GM12878 (cell line): ENCODE data around the gene RPS6KA2. TPM values are rescaled to one million over a fixed set of nuclear protein-coding genes. Genes with fewer than 3 reads are reported as not detected.
A peak's percentile ranks its signal among the peaks of the same experiment; 100 is the strongest.

Experiments used
- ATAC-seq: fragments of 200-7000 bp; cut with Tn5 transposase; 3 replicates; pipeline ENCODE4 v1.9.1; 2020; ENCODE audit warnings: mild to moderate bottlenecking, moderate library complexity
- BruUV-seq: library from RNA; stranded (reverse); fragments of 400-500 nt; replicated peaks from 2 replicates; lab custom pipeline; 2021; lab: Mats Ljungman, UMichigan
- CTCF ChIA-PET: fragments of 300-600 bp; sonication (Branson Sonifier 250); formaldehyde crosslinking; extraction: SDS; loops from one replicate; lab custom pipeline; 2021; ENCODE audit warnings: inconsistent platforms; lab: Yijun Ruan, JAX
- POLR2A ChIA-PET: fragments of 350-600 bp; formaldehyde crosslinking; extraction: SDS; loops from one replicate; lab custom pipeline; 2021; ENCODE audit warnings: inconsistent platforms; lab: Charles Lee
- RAD21 ChIA-PET: fragments of 300-600 bp; sonication (Branson Sonifier 250); formaldehyde crosslinking; loops from one replicate; lab custom pipeline; 2023; ENCODE audit warnings: antibody characterized with exemption; ENCODE audit not compliant: unreplicated experiment; lab: Charles Lee
- SMC1A ChIA-PET: fragments of 300-600 bp; sonication (Branson Sonifier 250); formaldehyde crosslinking; loops from one replicate; lab custom pipeline; 2023; ENCODE audit not compliant: unreplicated experiment, uncharacterized antibody; lab: Charles Lee
- DNase-seq: peaks from one replicate; pipeline ENCODE4 v3.0.0-alpha.2; 2011; ENCODE audit warnings: low read depth, low spot score
- FAIRE-seq: peaks from 3 replicates; lab custom pipeline; 2011; peaks lifted over from hg19 to GRCh38; lab: Jason Lieb, UNC
- H2AFZ ChIP-seq: 2 replicates; pipeline ENCODE4 v1.6.0; 2011; ENCODE audit warnings: low read depth, low read length, control low read depth; ENCODE audit not compliant: control insufficient read depth
- H3K27ac ChIP-seq: 2 replicates; pipeline ENCODE4 v1.5.1; 2011; ENCODE audit warnings: control low read depth; ENCODE audit not compliant: control insufficient read depth, insufficient read depth
- H3K27me3 ChIP-seq, 2 experiments: replicated peaks in 1 of 2; 2 replicates each; pipeline versions ENCODE4 v1.6.0 to v1.6.1; 2011; ENCODE audit warnings: low read length in 1 of 2; ENCODE audit not compliant: control insufficient read depth in 2 of 2, insufficient read depth in 2 of 2
- H3K36me3 ChIP-seq, 2 experiments: 2 replicates each; pipeline ENCODE4 v1.5.1; 2011; ENCODE audit warnings: low read length in 1 of 2; ENCODE audit not compliant: control insufficient read depth in 2 of 2, insufficient read depth in 2 of 2
- H3K4me1 ChIP-seq: 2 replicates; pipeline ENCODE4 v1.6.1; 2011; ENCODE audit warnings: mild to moderate bottlenecking, low read length, moderate library complexity, mixed read lengths; ENCODE audit not compliant: control insufficient read depth, insufficient read depth
- H3K4me2 ChIP-seq: 2 replicates; pipeline ENCODE4 v1.6.0; 2011; ENCODE audit warnings: control low read depth; ENCODE audit not compliant: control insufficient read depth, insufficient read depth
- H3K4me3 ChIP-seq: fragments of 200-600 bp; sonication (generic); 2 replicates; pipeline ENCODE4 v1.5.1; 2016
- H3K79me2 ChIP-seq: 2 replicates; pipeline ENCODE4 v1.6.0; 2011; ENCODE audit warnings: low read length; ENCODE audit not compliant: control insufficient read depth, insufficient read depth
- H3K9ac ChIP-seq: 2 replicates; pipeline ENCODE4 v1.8.0; 2011; ENCODE audit warnings: low read length, control low read depth, mixed read lengths; ENCODE audit not compliant: control insufficient read depth, insufficient read depth
- H3K9me3 ChIP-seq: replicated peaks from 3 replicates; pipeline ENCODE4 v1.5.1; 2011; ENCODE audit warnings: mild to moderate bottlenecking, low read length; ENCODE audit not compliant: control insufficient read depth, insufficient read depth
- H4K20me1 ChIP-seq: 2 replicates; pipeline ENCODE4 v1.6.0; 2011; ENCODE audit not compliant: control insufficient read depth, insufficient read depth
- BCL11A ChIP-seq: IDR thresholded peaks from 2 replicates; pipeline ENCODE4 v1.6.1; 2011; ENCODE audit warnings: low read depth, low read length
- BRCA1 ChIP-seq: IDR thresholded peaks from 2 replicates; pipeline ENCODE4 v1.6.1; 2011; ENCODE audit warnings: low read depth, low read length, improper control_type of control experiment
- CEBPB ChIP-seq, 2 experiments: fragments of 150-350 bp in 1 of 2; IDR thresholded peaks; 2 replicates each; pipeline ENCODE4 v1.6.1; 2012 to 2014; ENCODE audit warnings: low read depth in 2 of 2, low read length in 2 of 2, borderline replicate concordance in 1 of 2, inconsistent platforms in 1 of 2
- MTA3 ChIP-seq: IDR thresholded peaks from 2 replicates; pipeline ENCODE4 v1.6.1; 2012; ENCODE audit warnings: low read length, inconsistent platforms, borderline replicate concordance
- NRF1 ChIP-seq: conservative IDR thresholded peaks from 2 replicates; pipeline ENCODE4 v1.6.1; 2011; ENCODE audit warnings: mild to moderate bottlenecking, low read depth, low read length, improper control_type of control experiment
- SMARCA5 ChIP-seq: fragments of 450-650 bp; IDR thresholded peaks from 2 replicates; pipeline ENCODE4 v1.6.1; 2017; ENCODE audit warnings: mild to moderate bottlenecking
- STAT3 ChIP-seq: IDR thresholded peaks from 2 replicates; pipeline ENCODE4 v1.6.1; 2011; ENCODE audit warnings: low read depth, low read length, improper control_type of control experiment
- YBX1 ChIP-seq: fragments of 450-650 bp; IDR thresholded peaks from 2 replicates; pipeline ENCODE4 v1.6.1; 2016; ENCODE audit warnings: antibody characterized with exemption
- ZNF24 ChIP-seq: fragments of 450-650 bp; IDR thresholded peaks from 2 replicates; pipeline ENCODE4 v1.6.1; 2017; ENCODE audit warnings: antibody characterized with exemption, mild to moderate bottlenecking
- WGBS: methylation state at CpG from one replicate; pipeline ENCODE4 v1.1.6; 2016; ENCODE audit warnings: low lambda C conversion rate; ENCODE audit not compliant: insufficient replicate concordance, insufficient coverage; ENCODE audit errors: missing lambda C conversion rate; 5-methylcytosine and 5-hydroxymethylcytosine counted together
- in situ Hi-C: fragments of 300-500 bp; cut with MboI; formaldehyde crosslinking; loops from 9 replicates; pipeline ENCODE4 v1.14.3; 2018; ENCODE audit warnings: mixed read lengths
- intact Hi-C: fragments of 100-400 bp; cut with micrococcal nuclease; formaldehyde crosslinking; loops from one replicate; pipeline ENCODE4 v1.14.2; 2022; ENCODE audit not compliant: unreplicated experiment
- polyA plus RNA-seq, 11 experiments: library from polyadenylated mRNA; depleted of rRNA in 4 of 11; unstranded in 6 of 11; stranded (reverse) in 5 of 11; fragments of >200 nt; fragmentation: Nextera tagmentation in 4 of 11; fragmentation: Illumina TruSeq in 1 of 11; extraction: Ambion mirVana in 4 of 11; extraction: Trizol in 1 of 11; gene quantifications; 1 replicate in 1 of 11; 2 replicates in 10 of 11; pipeline versions ENCODE4 v1.2.1 to v1.2.3, GENCODE V29; 2011 to 2016; ENCODE audit warnings: inconsistent platforms in 2 of 11, missing spikeins in 2 of 11, low read depth in 1 of 11
- total RNA-seq, 4 experiments: library from RNA; depleted of rRNA in 3 of 4; stranded (reverse); fragments of >200 nt in 3 of 4; fragmentation: Illumina TruSeq in 1 of 4; extraction: Trizol in 1 of 4; gene quantifications; 2 replicates each; pipeline versions ENCODE4 v1.2.1 to v1.2.3, GENCODE V29; 2013 to 2021
- TF ChIP-seq, protein P1 (sequence below), 3 experiments: IDR thresholded peaks in 2 of 3; conservative IDR thresholded peaks in 1 of 3; 2 replicates each; pipeline ENCODE4 v1.5.1; 2011; ENCODE audit warnings: low read depth in 3 of 3, low read length in 3 of 3, mild to moderate bottlenecking in 3 of 3, control low read depth in 2 of 3, moderate library complexity in 2 of 3, inconsistent platforms in 1 of 3, mixed read lengths in 1 of 3; ENCODE audit not compliant: control insufficient read depth in 2 of 3, insufficient read depth in 1 of 3; ENCODE audit errors: extremely low read depth in 1 of 3
- TF ChIP-seq, protein P2 (sequence below): IDR thresholded peaks from 2 replicates; pipeline ENCODE4 v1.6.1; 2011; ENCODE audit warnings: low read depth, low read length, improper control_type of control experiment, borderline replicate concordance
- TF ChIP-seq, protein P3 (sequence below): fragments of 150-350 bp; IDR thresholded peaks from 2 replicates; pipeline ENCODE4 v1.6.1; 2016; ENCODE audit warnings: low read depth, low read length
- TF ChIP-seq, protein P4 (sequence below): IDR thresholded peaks from 2 replicates; pipeline ENCODE4 v1.6.1; 2012; ENCODE audit warnings: mild to moderate bottlenecking, low read depth, low read length

RPS6KA2 gene
- total and polyA plus RNA-seq, 10 of the 15 experiments (the other 5 are each of a cell fraction or from before 2014, with no cell fraction given), result 0.02 to 1.0 (median 0.22) TPM; not detected in 1

DNA sequence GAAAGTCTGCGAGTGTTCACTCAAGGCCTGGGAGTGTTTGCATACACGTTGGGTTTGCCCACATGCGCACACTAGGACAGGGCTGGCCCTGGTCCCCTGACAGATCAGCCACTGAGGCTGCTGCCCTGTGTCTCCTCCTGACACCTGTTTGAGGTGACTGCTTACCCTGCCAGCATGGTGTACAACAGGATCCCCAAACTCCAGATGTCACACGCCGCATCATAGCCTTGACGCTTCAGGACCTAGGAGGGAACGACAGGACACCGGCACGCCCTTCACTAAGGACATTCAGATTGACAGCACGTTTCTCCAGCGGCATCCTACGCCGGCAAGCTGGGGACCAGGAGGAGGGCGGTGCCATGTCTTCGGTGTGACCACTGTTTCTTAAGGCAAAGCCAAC is 207.3 kb downstream of the RPS6KA2 start:
- ChIA-PET CTCF (interaction anchor here (0.5 to 1.1 kb wide), 3 partner anchors 16 to 519 kb away, joined by 3 read pairs; no protein-coding TSS in a partner anchor), RAD21 (no interaction called here), POLR2A (no interaction called here), SMC1A (no interaction called here)
- Histone ChIP-seq H3K9me3 (no peaks in the 10 kb centered on the region; the same call in 2 of the 3 replicates), H2AFZ (no peak overlapping the region), H3K4me1 (peaks cover 13% of the 10 kb centered on the region), H3K36me3 (no peaks in the 10 kb centered on the region), H3K9ac (no peak overlapping the region), H3K4me2 (peak overlapping the region; percentile 67), H3K4me3 (no peak overlapping the region), H3K27me3 (no peaks in the 10 kb centered on the region; a peak in 1 of 4 replicates), H3K27ac (no peak overlapping the region), H4K20me1 (no peaks in the 10 kb centered on the region), H3K79me2 (no peaks in the 10 kb centered on the region)
- DNase-seq (no peak), FAIRE-seq (no peak), ATAC-seq (peak; percentile 17)
- intact Hi-C loops (no loop called here), in situ Hi-C loops (no loop called here)
- 89% methylated on average over 15 of the region's 15 CpGs for whole genome bisulfite sequencing
- BruUV-seq, result no TSS peak
- TF ChIP-seq NRF1 (no peak), CEBPB (IDR thresholded peaks at IDR 0.05; ENCODE audit: borderline replicate concordance in 1 of 2, low read depth in 2 of 2, low read length in 2 of 2) (no peak), MTA3 (no peak), BCL11A (no peak), SMARCA5 (no peak), YBX1 (no peak), BRCA1 (no peak), ZNF24 (no peak), STAT3 (no peak)
- TF ChIP-seq, protein P1, sequence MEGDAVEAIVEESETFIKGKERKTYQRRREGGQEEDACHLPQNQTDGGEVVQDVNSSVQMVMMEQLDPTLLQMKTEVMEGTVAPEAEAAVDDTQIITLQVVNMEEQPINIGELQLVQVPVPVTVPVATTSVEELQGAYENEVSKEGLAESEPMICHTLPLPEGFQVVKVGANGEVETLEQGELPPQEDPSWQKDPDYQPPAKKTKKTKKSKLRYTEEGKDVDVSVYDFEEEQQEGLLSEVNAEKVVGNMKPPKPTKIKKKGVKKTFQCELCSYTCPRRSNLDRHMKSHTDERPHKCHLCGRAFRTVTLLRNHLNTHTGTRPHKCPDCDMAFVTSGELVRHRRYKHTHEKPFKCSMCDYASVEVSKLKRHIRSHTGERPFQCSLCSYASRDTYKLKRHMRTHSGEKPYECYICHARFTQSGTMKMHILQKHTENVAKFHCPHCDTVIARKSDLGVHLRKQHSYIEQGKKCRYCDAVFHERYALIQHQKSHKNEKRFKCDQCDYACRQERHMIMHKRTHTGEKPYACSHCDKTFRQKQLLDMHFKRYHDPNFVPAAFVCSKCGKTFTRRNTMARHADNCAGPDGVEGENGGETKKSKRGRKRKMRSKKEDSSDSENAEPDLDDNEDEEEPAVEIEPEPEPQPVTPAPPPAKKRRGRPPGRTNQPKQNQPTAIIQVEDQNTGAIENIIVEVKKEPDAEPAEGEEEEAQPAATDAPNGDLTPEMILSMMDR (IDR thresholded peaks at IDR 0.05 in 2 of 3, conservative IDR thresholded peaks at IDR 0.05 in 1 of 3; ENCODE audit: control insufficient read depth in 2 of 3, extremely low read depth in 1 of 3, insufficient read depth in 1 of 3, low read depth in 3 of 3, low read length in 3 of 3), result no peak
- TF ChIP-seq, protein P2, sequence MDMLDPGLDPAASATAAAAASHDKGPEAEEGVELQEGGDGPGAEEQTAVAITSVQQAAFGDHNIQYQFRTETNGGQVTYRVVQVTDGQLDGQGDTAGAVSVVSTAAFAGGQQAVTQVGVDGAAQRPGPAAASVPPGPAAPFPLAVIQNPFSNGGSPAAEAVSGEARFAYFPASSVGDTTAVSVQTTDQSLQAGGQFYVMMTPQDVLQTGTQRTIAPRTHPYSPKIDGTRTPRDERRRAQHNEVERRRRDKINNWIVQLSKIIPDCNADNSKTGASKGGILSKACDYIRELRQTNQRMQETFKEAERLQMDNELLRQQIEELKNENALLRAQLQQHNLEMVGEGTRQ, result no peak
- TF ChIP-seq, protein P3, sequence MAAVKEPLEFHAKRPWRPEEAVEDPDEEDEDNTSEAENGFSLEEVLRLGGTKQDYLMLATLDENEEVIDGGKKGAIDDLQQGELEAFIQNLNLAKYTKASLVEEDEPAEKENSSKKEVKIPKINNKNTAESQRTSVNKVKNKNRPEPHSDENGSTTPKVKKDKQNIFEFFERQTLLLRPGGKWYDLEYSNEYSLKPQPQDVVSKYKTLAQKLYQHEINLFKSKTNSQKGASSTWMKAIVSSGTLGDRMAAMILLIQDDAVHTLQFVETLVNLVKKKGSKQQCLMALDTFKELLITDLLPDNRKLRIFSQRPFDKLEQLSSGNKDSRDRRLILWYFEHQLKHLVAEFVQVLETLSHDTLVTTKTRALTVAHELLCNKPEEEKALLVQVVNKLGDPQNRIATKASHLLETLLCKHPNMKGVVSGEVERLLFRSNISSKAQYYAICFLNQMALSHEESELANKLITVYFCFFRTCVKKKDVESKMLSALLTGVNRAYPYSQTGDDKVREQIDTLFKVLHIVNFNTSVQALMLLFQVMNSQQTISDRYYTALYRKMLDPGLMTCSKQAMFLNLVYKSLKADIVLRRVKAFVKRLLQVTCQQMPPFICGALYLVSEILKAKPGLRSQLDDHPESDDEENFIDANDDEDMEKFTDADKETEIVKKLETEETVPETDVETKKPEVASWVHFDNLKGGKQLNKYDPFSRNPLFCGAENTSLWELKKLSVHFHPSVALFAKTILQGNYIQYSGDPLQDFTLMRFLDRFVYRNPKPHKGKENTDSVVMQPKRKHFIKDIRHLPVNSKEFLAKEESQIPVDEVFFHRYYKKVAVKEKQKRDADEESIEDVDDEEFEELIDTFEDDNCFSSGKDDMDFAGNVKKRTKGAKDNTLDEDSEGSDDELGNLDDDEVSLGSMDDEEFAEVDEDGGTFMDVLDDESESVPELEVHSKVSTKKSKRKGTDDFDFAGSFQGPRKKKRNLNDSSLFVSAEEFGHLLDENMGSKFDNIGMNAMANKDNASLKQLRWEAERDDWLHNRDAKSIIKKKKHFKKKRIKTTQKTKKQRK, result no peak
- TF ChIP-seq, protein P4, sequence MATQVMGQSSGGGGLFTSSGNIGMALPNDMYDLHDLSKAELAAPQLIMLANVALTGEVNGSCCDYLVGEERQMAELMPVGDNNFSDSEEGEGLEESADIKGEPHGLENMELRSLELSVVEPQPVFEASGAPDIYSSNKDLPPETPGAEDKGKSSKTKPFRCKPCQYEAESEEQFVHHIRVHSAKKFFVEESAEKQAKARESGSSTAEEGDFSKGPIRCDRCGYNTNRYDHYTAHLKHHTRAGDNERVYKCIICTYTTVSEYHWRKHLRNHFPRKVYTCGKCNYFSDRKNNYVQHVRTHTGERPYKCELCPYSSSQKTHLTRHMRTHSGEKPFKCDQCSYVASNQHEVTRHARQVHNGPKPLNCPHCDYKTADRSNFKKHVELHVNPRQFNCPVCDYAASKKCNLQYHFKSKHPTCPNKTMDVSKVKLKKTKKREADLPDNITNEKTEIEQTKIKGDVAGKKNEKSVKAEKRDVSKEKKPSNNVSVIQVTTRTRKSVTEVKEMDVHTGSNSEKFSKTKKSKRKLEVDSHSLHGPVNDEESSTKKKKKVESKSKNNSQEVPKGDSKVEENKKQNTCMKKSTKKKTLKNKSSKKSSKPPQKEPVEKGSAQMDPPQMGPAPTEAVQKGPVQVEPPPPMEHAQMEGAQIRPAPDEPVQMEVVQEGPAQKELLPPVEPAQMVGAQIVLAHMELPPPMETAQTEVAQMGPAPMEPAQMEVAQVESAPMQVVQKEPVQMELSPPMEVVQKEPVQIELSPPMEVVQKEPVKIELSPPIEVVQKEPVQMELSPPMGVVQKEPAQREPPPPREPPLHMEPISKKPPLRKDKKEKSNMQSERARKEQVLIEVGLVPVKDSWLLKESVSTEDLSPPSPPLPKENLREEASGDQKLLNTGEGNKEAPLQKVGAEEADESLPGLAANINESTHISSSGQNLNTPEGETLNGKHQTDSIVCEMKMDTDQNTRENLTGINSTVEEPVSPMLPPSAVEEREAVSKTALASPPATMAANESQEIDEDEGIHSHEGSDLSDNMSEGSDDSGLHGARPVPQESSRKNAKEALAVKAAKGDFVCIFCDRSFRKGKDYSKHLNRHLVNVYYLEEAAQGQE, result no peak
